HEK293T (cell line): Measurements from ENCODE around the gene LEFTY2.

Source experiments
- ELF4 ChIP-seq: fragments of 450-650 bp; IDR thresholded peaks from 2 replicates; pipeline ENCODE4 v1.6.1; 2017; ENCODE audit warnings: antibody characterized with exemption
- FOXA1 ChIP-seq: fragments of 450-650 bp; IDR thresholded peaks from 2 replicates; pipeline ENCODE4 v1.6.1; 2016; ENCODE audit warnings: mild to moderate bottlenecking
- SUZ12 ChIP-seq: fragments of 450-650 bp; IDR thresholded peaks from 2 replicates; pipeline ENCODE4 v1.6.1; 2016; ENCODE audit warnings: mild to moderate bottlenecking
- ZNF384 ChIP-seq: fragments of 450-650 bp; IDR thresholded peaks from 2 replicates; pipeline ENCODE4 v1.6.1; 2016

DNA sequence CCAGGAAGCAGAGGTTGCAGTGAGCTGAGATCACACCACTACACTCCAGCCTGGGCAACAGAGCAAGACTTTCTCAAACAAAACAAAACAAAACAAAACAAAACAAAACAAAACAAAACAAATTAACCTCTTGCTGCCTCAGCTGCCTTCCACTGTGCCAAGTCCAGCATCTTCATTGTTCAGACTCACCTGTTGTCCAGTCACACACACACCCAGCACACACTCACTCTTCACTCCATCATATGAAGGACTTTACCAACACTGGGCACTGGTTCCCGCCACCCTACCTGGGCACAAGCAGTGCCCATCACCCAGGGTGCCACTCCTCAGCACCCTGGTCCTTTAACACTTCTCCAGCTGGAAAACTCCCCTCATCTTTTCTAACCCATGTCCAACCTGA, 31.5 kb downstream of the LEFTY2 start:
- TF ChIP-seq ELF4 (no peak), SUZ12 (no peak), ZNF384 (no peak), FOXA1 (no peak)
